HG03354 (cell line): Measurements from ENCODE around the gene GDPGP1.
"Not testable (repeated sequence)": the region's sequence is repeated elsewhere in the genome, so short reads cannot be mapped to it uniquely, and the experiment has no call there.

Experiments used
- ATAC-seq: cut with Tn5 transposase; IDR thresholded peaks from one replicate; pipeline ENCODE4 v1.9.1; 2021; ENCODE audit warnings: mild to moderate bottlenecking; ENCODE audit not compliant: unreplicated experiment, poor library complexity, severe bottlenecking

Gene GDPGP1

GRCh38 chr15:90293040-90293810 lies 59.2 kb downstream of the GDPGP1 start:
- ATAC-seq: not testable (repeated sequence)

DNA sequence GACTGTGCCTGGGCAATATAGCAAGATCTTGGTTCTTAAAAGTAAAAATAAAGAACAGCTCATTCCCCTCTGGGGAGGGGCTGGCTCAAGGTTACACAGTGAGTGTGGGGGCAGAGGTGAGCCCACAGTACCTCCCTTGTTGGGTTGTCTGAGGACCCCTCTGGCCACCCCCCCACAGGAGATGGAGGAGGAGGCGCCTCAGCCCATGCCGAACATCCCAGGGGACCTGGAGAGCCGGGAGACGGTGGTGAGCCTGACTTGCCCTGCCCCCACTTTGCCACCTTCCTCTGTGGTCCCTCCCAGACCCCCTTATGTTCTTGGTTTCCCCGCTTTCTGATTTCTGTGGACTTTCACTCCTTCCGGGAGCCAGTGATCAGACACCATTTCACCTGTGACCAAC lies 60.1 kb downstream of the GDPGP1 start:
- ATAC-seq: no peak

- ATAC-seq: no peak
Measured at GRCh38 chr15:90294601-90295269, 60.7 kb downstream of the GDPGP1 start.

DNA sequence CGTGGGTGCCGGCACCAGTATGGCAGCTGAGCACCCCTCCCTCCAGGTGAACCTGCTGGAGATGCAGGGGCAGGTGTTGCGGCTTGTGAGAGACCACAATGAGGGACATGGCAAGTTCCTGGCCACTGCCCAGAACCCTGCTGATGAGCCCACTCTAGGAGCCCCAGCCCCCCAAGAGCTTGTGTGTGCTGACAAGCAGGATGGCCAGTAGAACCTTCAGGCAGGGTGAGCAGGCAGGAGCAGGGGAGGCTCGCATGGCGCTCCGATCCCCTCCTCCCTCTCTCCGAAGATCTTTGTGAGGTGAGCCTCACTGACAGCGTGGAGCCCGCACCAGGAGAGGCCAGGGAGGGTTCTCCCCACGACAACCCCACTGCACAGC lies 61.2 kb downstream of the GDPGP1 start:
- no peak for ATAC-seq
